Measurements from ENCODE around the gene TSR1.
"Not testable (repeated sequence)": the region's sequence is repeated elsewhere in the genome, so short reads cannot be mapped to it uniquely, and the experiment has no call there.

TSR1 gene

GRCh38 chr17:2317796-2318195 is 18.5 kb downstream of the TSR1 start:
- Histone ChIP-seq H3K4me2 (ENCODE audit: low read length) (no peak overlapping the region), H3K36me3 (ENCODE audit: control insufficient read depth, insufficient read depth, low read length) (no peaks in the 10 kb centered on the region), H2AFZ (no peak overlapping the region), H3K4me1 (no peaks in the 10 kb centered on the region), H3K27ac (no peak overlapping the region), H3K9ac (no peak overlapping the region), H3K27me3 (ENCODE audit: control insufficient read depth, insufficient read depth, low read length) (no peaks in the 10 kb centered on the region), H3K4me3 (ENCODE audit: low read depth, low read length) (no peak overlapping the region), H3K9me3 (ENCODE audit: control insufficient read depth, low read length) (no peaks in the 10 kb centered on the region), H3K79me2 (no peaks in the 10 kb centered on the region)
- TF ChIP-seq CTCF (IDR thresholded peaks at IDR 0.05), result no peak

GRCh38 chr17:2316916-2317205 is 19.4 kb downstream of the TSR1 start:
- not testable (repeated sequence) for H2AFZ ChIP-seq

GRCh38 chr17:2312736-2313135 is 23.5 kb downstream of the TSR1 start:
- H2AFZ ChIP-seq, result no peak overlapping the region
- H3K4me1 ChIP-seq, result no peaks in the 10 kb centered on the region
- H3K27ac ChIP-seq, result no peak overlapping the region
- H3K9me3 ChIP-seq (ENCODE audit: control insufficient read depth, low read length), result no peaks in the 10 kb centered on the region
- H3K36me3 ChIP-seq (ENCODE audit: control insufficient read depth, insufficient read depth, low read length), result no peaks in the 10 kb centered on the region
- H3K9ac ChIP-seq, result no peak overlapping the region
- H3K4me3 ChIP-seq (ENCODE audit: low read depth, low read length), result no peak overlapping the region
- H3K27me3 ChIP-seq (ENCODE audit: control insufficient read depth, insufficient read depth, low read length), result no peaks in the 10 kb centered on the region
- TF ChIP-seq CTCF (IDR thresholded peaks at IDR 0.05), result no peak
- no peak overlapping the region for H3K4me2 ChIP-seq (ENCODE audit: low read length)
- no peaks in the 10 kb centered on the region for H3K79me2 ChIP-seq

More at GRCh38 chr17:2316916-2317205, 19.4 kb downstream of the TSR1 start:
- not testable (repeated sequence) for H3K9me3 ChIP-seq (ENCODE audit: control insufficient read depth, low read length); H3K79me2 ChIP-seq; H3K4me2 ChIP-seq (ENCODE audit: low read length); H3K4me3 ChIP-seq (ENCODE audit: low read depth, low read length); H3K27ac ChIP-seq; H3K36me3 ChIP-seq (ENCODE audit: control insufficient read depth, insufficient read depth, low read length); H3K9ac ChIP-seq; H3K27me3 ChIP-seq (ENCODE audit: control insufficient read depth, insufficient read depth, low read length); H3K4me1 ChIP-seq

- no peak overlapping the region for H3K9ac ChIP-seq
- no peak for TF ChIP-seq CTCF (IDR thresholded peaks at IDR 0.05)
- no peak overlapping the region for H3K4me2 ChIP-seq (ENCODE audit: low read length)
- H3K36me3 ChIP-seq (ENCODE audit: control insufficient read depth, insufficient read depth, low read length), result no peaks in the 10 kb centered on the region
- no peak overlapping the region for H3K27ac ChIP-seq
- H3K79me2 ChIP-seq, result peaks cover 5% of the 10 kb centered on the region
- H3K27me3 ChIP-seq (ENCODE audit: control insufficient read depth, insufficient read depth, low read length), result no peaks in the 10 kb centered on the region
- H3K9me3 ChIP-seq (ENCODE audit: control insufficient read depth, low read length), result no peaks in the 10 kb centered on the region
- H2AFZ ChIP-seq, result no peak overlapping the region
- H3K4me3 ChIP-seq (ENCODE audit: low read depth, low read length), result no peak overlapping the region
- H3K4me1 ChIP-seq, result no peaks in the 10 kb centered on the region
These were observed 26.7 kb downstream of the TSR1 start for GRCh38 chr17:2309338-2310154.

- Histone ChIP-seq H3K9ac (no peak overlapping the region), H3K27ac (no peak overlapping the region), H3K36me3 (ENCODE audit: control insufficient read depth, insufficient read depth, low read length) (no peaks in the 10 kb centered on the region), H3K9me3 (ENCODE audit: control insufficient read depth, low read length) (no peaks in the 10 kb centered on the region), H2AFZ (no peak overlapping the region), H3K4me2 (ENCODE audit: low read length) (no peak overlapping the region), H3K4me1 (no peaks in the 10 kb centered on the region), H3K27me3 (ENCODE audit: control insufficient read depth, insufficient read depth, low read length) (no peaks in the 10 kb centered on the region), H3K4me3 (ENCODE audit: low read depth, low read length) (no peak overlapping the region), H3K79me2 (peaks cover 22% of the 10 kb centered on the region)
- TF ChIP-seq CTCF (IDR thresholded peaks at IDR 0.05), result no peak
These were observed 31.3 kb downstream of the TSR1 start for GRCh38 chr17:2304931-2305330.
